Caco-2 (cell line): ENCODE results near the gene CFAP157. TPM values are rescaled to one million over a fixed set of nuclear protein-coding genes. Genes with fewer than 3 reads are reported as not detected.

Experiments used
- BruUV-seq: library from RNA; stranded (reverse); fragments of 400-500 nt; replicated peaks from 2 replicates; lab custom pipeline; 2021; lab: Mats Ljungman, UMichigan
- CTCF ChIA-PET: fragments of 300-600 bp; sonication (Branson Sonifier 250); formaldehyde crosslinking; loops from one replicate; lab custom pipeline; 2022; ENCODE audit warnings: antibody characterized with exemption; lab: Charles Lee
- POLR2A ChIA-PET: fragments of 300-600 bp; sonication (Branson Sonifier 250); formaldehyde crosslinking; loops from one replicate; lab custom pipeline; 2022; ENCODE audit warnings: antibody characterized with exemption; lab: Charles Lee
- DNase-seq, 2 experiments: peaks; one replicate each; pipeline versions ENCODE4 v3.0.0 to v3.0.0-alpha.2; 2020 to 2022
- H3K27me3 ChIP-seq: replicated peaks from 2 replicates; pipeline ENCODE4 v1.6.0; 2011; ENCODE audit warnings: low read length; ENCODE audit not compliant: control insufficient read depth, insufficient read depth
- H3K36me3 ChIP-seq: 2 replicates; pipeline ENCODE4 v1.5.1; 2011; ENCODE audit warnings: low read length; ENCODE audit not compliant: control insufficient read depth, insufficient read depth
- H3K4me1 ChIP-seq: fragments of 250-450 bp; sonication (Bioruptor Pico); 2 replicates; pipeline ENCODE4 v1.5.1; 2020; ENCODE audit warnings: mild to moderate bottlenecking
- H3K4me3 ChIP-seq: 2 replicates; pipeline ENCODE4 v1.5.1; 2011; ENCODE audit warnings: low read depth, mild to moderate bottlenecking, control low read depth, low read length
- H3K9me3 ChIP-seq: fragments of 250-450 bp; sonication (Bioruptor Pico); 2 replicates; pipeline ENCODE4 v1.5.1; 2020; ENCODE audit warnings: mild to moderate bottlenecking, moderate library complexity
- H3K27ac Mint-ChIP-seq: one replicate; pipeline ENCODE4 v1.8.0; 2022; ENCODE audit warnings: mixed read lengths; ENCODE audit not compliant: unreplicated experiment
- H3K27me3 Mint-ChIP-seq: one replicate; pipeline ENCODE4 v1.8.0; 2022; ENCODE audit warnings: mixed read lengths; ENCODE audit not compliant: insufficient read depth, unreplicated experiment
- H3K36me3 Mint-ChIP-seq: one replicate; pipeline ENCODE4 v1.8.0; 2022; ENCODE audit warnings: mild to moderate bottlenecking, mixed read lengths; ENCODE audit not compliant: insufficient read depth, unreplicated experiment
- H3K4me1 Mint-ChIP-seq: one replicate; pipeline ENCODE4 v1.8.0; 2022; ENCODE audit warnings: low read depth, mixed read lengths; ENCODE audit not compliant: unreplicated experiment
- H3K4me3 Mint-ChIP-seq: one replicate; pipeline ENCODE4 v1.8.0; 2022; ENCODE audit warnings: mild to moderate bottlenecking, moderate library complexity, mixed read lengths; ENCODE audit not compliant: unreplicated experiment
- H3K9me3 Mint-ChIP-seq: one replicate; pipeline ENCODE4 v1.8.0; 2022; ENCODE audit warnings: mixed read lengths; ENCODE audit not compliant: unreplicated experiment
- CTCF ChIP-seq, 2 experiments: fragments of 200-600 bp in 1 of 2; IDR thresholded peaks; 1 replicate in 1 of 2; 2 replicates in 1 of 2; pipeline versions ENCODE4 v1.5.1 to v1.8.0; 2011 to 2022; ENCODE audit warnings: antibody characterized with exemption in 1 of 2, control low read depth in 1 of 2, inconsistent platforms in 1 of 2, low read depth in 1 of 2, low read length in 1 of 2, mild to moderate bottlenecking in 1 of 2, moderate library complexity in 1 of 2; ENCODE audit not compliant: insufficient read depth in 1 of 2, severe bottlenecking in 1 of 2, unreplicated experiment in 1 of 2
- intact Hi-C: fragments of 100-400 bp; cut with micrococcal nuclease; formaldehyde crosslinking; loops from one replicate; pipeline ENCODE4 v1.10.0; 2022; ENCODE audit not compliant: unreplicated experiment
- total RNA-seq: library from RNA; stranded (reverse); gene quantifications from 2 replicates; pipeline ENCODE4 v1.2.3, GENCODE V29; 2022

CFAP157 gene
- total RNA-seq, 1 experiment from 2014 or later = not detected

GRCh38 chr9:127758843-127759242, 52.1 kb downstream of the CFAP157 start:
- intact Hi-C loops = no loop called here
- ChIA-PET CTCF (no interaction called here), POLR2A (no interaction called here)
- no peak for DNase-seq
- Mint-ChIP-seq H3K27me3 (peaks cover 16% of the 10 kb centered on the region), H3K4me1 (no peaks in the 10 kb centered on the region), H3K27ac (no peak overlapping the region), H3K36me3 (peaks cover 5% of the 10 kb centered on the region), H3K4me3 (no peak overlapping the region), H3K9me3 (no peaks in the 10 kb centered on the region)
- Histone ChIP-seq H3K9me3 (no peaks in the 10 kb centered on the region), H3K4me3 (no peak overlapping the region), H3K4me1 (0 out of 2 replicates have a peak, but pooled peaks cover 3% of the 10 kb centered on the region), H3K27me3 (peaks cover 2% of the 10 kb centered on the region), H3K36me3 (no peaks in the 10 kb centered on the region)
- no TSS peak for BruUV-seq
- no peak for TF ChIP-seq CTCF (IDR thresholded peaks at IDR 0.05; ENCODE audit: insufficient read depth in 1 of 2, low read depth in 1 of 2, low read length in 1 of 2, severe bottlenecking in 1 of 2, unreplicated experiment in 1 of 2)

- no peaks in the 10 kb centered on the region for H3K9me3 Mint-ChIP-seq
- intact Hi-C loops = no loop called here
- Histone ChIP-seq H3K9me3 (no peaks in the 10 kb centered on the region), H3K27me3 (no peaks in the 10 kb centered on the region; the same call in 1 of the 2 replicates), H3K4me3 (no peak overlapping the region), H3K36me3 (no peaks in the 10 kb centered on the region), H3K4me1 (no peaks in the 10 kb centered on the region)
- H3K36me3 Mint-ChIP-seq = no peaks in the 10 kb centered on the region
- no peak overlapping the region for H3K4me3 Mint-ChIP-seq
- no peak overlapping the region for H3K27ac Mint-ChIP-seq
- ChIA-PET CTCF (no interaction called here), POLR2A (no interaction called here)
- DNase-seq = no peak
- no peaks in the 10 kb centered on the region for H3K4me1 Mint-ChIP-seq
- TF ChIP-seq CTCF (IDR thresholded peaks at IDR 0.05; ENCODE audit: insufficient read depth in 1 of 2, low read depth in 1 of 2, low read length in 1 of 2, severe bottlenecking in 1 of 2, unreplicated experiment in 1 of 2) = no peak
- BruUV-seq = no TSS peak
- H3K27me3 Mint-ChIP-seq = peaks cover 14% of the 10 kb centered on the region
Measured at GRCh38 chr9:127761061-127761460, 54.3 kb downstream of the CFAP157 start.

GRCh38 chr9:127761491-127761956, 54.7 kb downstream of the CFAP157 start:
- CTCF ChIA-PET = no interaction called here
- Mint-ChIP-seq H3K27ac (no peak overlapping the region), H3K4me1 (no peaks in the 10 kb centered on the region), H3K4me3 (no peak overlapping the region), H3K27me3 (peaks cover 14% of the 10 kb centered on the region), H3K9me3 (no peaks in the 10 kb centered on the region), H3K36me3 (no peaks in the 10 kb centered on the region)
- H3K4me1 ChIP-seq = no peaks in the 10 kb centered on the region
- DNase-seq = no peak
- POLR2A ChIA-PET = no interaction called here
- no peaks in the 10 kb centered on the region for H3K36me3 ChIP-seq
- no peaks in the 10 kb centered on the region; the same call in 1 of the 2 replicates for H3K27me3 ChIP-seq
- TF ChIP-seq CTCF (IDR thresholded peaks at IDR 0.05; ENCODE audit: insufficient read depth in 1 of 2, low read depth in 1 of 2, low read length in 1 of 2, severe bottlenecking in 1 of 2, unreplicated experiment in 1 of 2) = no peak
- intact Hi-C loops = no loop called here
- H3K9me3 ChIP-seq = no peaks in the 10 kb centered on the region
- no peak overlapping the region for H3K4me3 ChIP-seq
- BruUV-seq = no TSS peak
